GM19239 (cell line): ENCODE data around the gene DCLK1.

Experiments used
- DNase-seq: peaks from one replicate; pipeline ENCODE4 v3.0.0; 2011; ENCODE audit warnings: low spot score; ENCODE audit not compliant: insufficient read length
- FAIRE-seq: peaks from 2 replicates; lab custom pipeline; 2011; peaks lifted over from hg19 to GRCh38; lab: Jason Lieb, UNC

DCLK1 gene

DNA sequence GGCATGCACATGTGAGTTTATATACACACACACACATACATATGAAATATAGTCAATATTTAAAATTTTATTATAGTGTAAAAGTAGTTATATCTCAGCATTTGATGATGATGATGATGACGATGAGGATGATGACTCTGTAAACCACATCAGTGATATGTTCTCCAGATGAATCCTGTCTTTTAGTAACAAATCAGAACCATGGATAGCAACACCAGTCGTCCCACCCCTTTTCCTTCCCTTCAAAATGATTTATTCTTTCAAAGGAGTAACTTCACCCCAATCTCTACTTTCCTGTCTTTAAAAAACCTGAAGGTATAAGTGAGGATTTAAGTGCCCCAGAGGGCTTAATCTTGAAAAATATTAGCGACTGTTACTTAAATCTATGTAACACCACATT lies 74.1 kb downstream of the DCLK1 start:
- FAIRE-seq (no peak), DNase-seq (no peak)

DNA sequence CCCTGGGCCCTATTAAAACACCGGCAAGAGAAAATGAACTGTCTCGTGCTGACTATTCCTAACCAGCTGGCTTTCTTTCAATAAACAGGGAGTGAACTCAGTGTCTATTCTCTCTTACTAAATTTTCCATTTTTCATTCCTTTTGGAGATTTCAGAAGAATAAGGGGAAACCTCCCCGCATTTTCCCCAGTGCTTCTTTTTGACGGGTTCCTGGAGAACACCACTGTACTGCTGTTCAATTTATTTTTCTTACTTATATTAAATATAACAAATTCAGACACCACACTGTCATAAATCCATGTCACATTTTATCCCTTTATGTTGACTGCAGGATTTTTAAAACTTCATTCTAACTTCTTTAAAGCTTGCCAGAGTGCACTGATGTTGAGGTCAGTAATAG lies 75.8 kb downstream of the DCLK1 start:
- FAIRE-seq, result no peak
- no peak for DNase-seq

DNA sequence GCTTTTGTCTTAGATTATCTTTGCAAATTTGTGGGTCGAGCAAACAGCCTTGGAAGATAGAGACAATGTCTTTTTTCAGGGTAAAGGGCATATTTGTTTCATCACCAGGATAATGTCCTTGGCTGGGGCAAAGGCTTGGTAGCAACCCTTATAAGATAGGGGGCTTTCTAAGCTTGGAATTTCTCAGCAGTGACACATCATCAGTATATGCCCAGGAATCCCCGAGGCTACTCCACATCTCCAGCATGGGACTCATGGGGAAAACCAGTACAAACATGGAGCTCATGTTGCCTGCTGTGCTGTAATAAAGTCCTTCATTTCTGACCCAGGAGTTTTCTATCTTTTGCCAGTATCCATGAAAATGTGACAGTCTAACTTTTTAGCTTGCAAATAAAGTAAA lies 77.1 kb downstream of the DCLK1 start:
- no peak for FAIRE-seq
- no peak for DNase-seq

DNA sequence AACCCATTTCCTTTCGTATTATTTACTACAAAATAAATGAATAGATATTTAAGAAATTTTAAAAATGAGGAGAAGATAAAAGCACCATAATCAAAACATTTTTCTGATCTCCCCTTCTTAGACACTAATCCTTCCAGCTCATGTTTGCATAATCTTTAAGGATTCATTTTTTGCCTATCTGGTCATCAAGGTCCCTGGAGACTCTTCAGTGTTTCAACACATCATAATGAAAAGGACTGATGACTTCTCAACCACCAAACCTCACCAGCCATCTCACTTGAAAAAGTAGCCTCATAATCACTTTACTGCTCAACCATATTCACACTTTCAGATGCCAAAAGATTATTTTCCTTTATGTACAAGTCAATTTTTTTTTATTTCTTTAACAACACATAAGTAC lies 80.1 kb downstream of the DCLK1 start:
- DNase-seq, result no peak
- FAIRE-seq, result no peak

DNA sequence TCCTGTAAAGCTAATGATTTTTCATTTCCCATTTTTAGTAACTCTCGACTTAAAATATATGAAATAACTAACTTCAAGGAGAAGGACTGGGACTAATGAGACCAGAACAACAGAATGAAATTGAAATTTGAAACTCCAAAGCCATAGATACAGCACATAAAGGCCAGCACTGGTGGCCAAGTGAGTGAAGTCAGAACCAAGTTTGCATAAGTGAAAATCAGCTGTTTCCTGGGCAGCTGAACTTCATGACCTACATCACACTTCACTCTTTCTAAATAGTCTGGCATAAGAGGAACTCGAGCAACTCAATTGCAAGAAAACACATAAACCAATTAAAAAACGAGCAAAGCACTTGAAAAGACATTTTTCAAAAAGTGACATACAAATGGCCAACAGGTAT lies 84.5 kb downstream of the DCLK1 start:
- DNase-seq (no peak), FAIRE-seq (no peak)

DNA sequence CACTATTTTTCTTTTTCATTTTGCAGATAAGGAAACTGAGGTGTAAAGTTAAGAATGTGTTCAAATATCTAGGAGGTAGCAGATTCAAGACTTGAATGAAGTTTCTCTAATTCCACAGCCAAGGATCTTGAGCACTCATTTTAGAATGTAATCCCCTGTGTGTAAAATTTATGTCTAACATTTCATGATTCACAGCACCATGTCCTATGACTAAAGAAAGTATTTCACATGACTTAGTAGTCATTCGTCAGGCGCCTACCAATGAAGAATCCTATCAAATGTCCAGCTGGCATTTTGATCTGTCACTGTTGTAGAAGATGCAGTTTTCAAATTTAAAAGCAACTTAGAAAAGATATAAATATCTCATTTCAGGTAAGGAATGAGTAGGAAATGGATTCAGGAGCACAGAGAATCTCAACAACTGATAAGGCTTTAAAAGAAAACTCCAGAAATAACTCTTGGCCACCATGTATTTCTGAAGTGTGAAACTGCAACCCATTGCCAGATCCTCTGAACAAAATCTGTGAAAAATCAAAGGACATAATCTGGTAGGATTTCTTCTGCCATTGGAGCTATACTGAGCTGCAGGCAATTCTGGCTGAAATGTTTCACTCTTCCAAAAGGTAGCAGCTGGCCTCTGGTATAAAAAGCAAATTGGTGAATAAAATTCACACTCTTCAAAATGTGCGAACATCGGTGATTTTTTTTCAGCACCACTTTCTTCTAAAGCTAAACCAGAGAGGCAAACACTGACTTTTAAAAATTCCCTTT lies 92.2 kb downstream of the DCLK1 start:
- no peak for DNase-seq
- FAIRE-seq, result no peak

DNA sequence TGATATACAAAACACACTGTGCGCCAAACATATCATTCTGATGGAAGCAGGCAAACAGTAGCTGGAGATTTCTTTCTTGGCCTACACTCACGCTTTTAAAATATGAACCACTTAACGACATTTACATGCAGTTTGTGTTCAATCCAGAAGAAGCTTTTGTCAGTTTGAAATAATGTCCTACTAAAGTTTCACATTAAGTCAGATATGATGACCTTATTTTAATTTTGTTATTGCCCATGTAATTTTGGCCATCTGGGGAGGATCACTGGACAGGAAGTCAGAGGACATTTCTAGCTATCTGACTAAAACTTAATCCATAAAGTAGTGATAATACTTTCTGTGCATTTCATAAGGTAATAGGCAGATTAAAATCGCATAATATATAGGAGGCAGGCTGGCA lies 98.1 kb downstream of the DCLK1 start:
- DNase-seq, result no peak
- no peak for FAIRE-seq

DNA sequence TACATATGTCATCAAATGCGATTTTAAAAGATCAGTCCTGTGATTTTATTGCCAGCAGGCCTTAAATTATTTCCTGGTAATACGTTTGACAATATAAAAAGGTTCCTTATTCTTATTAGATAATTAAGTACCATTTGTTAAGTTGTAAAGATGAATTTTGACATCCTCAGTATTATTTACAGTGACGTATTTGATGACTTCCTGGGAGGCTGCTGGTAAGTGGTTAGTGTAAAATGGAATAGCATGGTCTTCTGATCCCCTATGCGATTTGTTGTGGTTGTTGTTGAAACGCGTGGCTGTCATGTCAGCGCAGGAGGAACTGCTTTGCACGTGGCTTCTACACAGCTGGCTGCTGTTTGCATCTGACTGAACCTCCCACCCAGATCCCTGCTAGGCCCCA lies 99.7 kb downstream of the DCLK1 start:
- no peak for DNase-seq
- FAIRE-seq, result no peak

DNA sequence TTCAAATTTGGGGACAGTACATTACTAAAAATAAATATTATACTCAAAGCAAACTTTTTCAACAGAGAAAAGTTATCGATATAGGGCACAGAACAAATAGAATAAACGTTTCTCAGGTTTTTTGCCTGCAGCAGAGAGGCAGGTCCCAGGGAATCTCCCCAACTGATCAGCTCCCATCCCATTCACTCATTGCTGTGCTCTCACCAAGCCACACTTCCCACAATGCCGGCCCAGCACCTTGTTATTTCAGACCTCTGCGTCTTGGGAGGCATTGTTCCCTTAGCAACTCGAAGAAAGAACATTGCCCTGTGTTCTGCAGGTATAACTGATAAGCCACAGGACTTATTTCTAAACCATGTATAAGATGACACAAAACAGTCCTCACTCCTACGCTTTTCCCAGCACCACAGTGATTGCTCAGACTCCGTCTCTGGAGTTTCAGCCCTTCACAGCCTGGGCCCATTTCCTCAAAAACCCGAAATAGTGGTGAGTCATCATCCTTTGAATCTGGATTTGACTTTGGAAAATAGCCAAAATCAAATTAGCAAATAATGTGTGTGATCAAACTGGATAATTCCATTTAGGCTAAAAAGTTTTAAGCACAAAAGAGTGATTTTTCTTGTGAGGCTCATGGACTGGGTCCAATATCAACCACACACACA lies 100.4 kb downstream of the DCLK1 start:
- DNase-seq, result no peak
- no peak for FAIRE-seq

DNA sequence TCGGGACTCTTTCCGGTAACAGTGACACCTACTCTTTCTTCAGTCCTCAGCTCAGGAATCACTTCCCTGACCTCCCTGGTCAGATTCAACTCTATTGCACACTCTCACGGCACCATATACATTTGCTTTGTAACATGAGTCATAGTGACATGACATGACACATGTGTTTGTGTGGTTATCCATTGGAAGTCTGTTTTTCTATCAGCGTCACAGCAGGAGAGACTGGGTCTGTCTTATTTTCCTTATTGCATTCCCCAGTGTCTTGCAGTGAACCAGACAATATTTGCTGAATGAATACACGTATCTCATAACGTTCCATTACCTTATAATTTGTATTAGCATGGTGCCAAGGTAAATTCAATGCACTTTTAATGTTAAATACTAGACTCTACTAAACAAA lies 102.0 kb downstream of the DCLK1 start:
- no peak for DNase-seq
- FAIRE-seq, result no peak

DNA sequence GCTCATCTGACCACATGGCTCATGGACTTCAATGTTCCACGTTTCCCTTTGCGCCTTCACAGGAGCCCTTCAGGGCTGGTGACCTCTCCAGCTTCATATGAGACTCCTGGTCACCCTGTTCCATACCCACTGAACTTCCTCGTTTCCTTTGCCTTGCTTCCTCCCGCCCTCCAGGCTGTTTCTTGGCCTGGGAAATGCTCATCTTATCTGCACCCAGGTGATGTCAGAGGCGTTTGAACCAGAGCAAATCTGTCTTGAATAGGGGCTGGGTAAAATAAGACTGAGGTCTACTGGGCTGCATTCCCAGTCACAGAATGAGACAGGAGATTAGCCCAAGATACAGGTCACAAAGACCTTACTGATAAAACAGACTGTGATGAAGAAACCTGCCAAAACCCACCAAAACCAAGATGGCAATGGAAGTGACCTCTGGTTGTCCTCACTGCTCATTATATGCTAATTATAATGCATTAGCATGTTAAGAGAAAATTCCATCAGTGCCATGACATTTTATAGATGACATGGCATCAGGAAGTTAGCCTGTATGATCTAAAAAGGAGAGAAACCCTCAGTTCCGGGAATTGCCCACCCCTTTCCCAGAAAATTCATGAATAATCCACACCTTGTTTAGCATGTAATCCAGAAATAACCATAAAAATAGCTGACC lies 102.7 kb downstream of the DCLK1 start:
- FAIRE-seq (no peak), DNase-seq (no peak)

DNA sequence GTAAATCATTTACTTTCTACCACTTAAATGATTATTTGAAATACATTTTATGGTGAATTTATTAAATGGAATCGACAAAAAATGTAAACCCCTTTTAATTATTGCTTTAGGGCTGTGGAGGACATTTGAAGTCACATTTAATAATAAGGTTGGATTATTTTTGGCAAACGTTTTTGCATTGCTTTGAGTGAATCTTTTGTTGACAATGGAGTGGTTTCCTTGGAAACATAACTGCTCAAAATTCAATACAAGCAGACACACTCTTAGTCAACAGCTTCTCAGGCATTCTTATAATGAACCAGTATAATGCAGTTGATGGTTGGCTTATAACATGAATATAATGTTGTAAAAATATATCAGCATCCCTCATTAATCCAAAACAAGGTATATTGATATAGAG lies 104.7 kb downstream of the DCLK1 start:
- DNase-seq (no peak), FAIRE-seq (no peak)

DNA sequence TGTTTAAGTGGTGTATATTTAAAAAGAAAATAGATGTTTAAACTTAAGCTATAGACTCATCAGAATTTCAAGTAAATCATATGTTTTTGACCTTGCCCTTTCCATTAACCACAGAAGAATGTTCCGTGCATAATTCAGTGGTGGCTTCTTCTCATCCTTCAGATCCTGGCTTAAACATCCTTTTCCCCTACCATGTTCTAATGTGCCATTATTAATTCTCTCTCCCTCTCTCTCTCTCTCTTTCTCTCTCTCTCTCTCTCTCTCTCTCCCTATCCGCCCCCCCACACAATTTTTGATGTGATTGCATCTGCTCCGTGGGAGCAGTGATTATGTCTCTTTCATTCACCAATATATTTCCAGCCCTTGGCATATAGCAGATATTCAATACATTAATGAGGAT lies 116.4 kb downstream of the DCLK1 start:
- FAIRE-seq (no peak), DNase-seq (no peak)

DNA sequence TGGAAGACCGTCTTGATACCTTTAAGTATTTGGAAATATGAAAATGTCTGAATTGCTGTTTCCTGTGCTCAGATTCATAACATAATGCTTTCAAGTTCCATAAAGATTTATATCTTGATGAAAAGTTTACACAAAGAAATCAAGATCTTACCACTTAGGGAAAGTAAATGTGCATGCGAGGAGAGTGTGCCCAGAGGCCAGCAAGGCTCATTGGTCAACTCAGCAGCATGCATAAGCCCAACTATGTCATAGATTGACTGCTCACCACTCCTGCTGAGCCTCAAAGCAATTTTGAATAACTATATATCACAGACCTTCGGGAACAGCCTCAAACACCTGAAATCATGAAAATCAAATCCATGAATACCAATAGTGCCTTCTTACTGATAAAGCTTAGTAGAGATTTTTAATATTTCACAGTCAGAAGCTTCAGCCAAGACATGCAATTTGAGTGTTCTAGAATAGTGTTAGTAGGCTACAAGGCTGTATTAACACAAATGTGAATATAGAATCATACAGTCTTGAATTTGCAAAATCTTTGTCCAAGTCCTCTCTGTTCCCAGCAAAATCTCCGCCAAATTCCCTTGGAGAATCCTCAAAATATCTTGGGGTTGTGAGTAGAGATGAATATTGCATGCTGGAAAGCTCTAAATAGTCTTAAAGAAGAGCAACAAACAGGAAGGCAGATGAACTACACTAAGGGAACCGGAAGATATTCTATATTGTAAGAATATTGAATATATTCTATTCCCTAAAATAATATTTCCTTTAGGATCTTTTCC lies 124.1 kb downstream of the DCLK1 start:
- DNase-seq (no peak), FAIRE-seq (no peak)

DNA sequence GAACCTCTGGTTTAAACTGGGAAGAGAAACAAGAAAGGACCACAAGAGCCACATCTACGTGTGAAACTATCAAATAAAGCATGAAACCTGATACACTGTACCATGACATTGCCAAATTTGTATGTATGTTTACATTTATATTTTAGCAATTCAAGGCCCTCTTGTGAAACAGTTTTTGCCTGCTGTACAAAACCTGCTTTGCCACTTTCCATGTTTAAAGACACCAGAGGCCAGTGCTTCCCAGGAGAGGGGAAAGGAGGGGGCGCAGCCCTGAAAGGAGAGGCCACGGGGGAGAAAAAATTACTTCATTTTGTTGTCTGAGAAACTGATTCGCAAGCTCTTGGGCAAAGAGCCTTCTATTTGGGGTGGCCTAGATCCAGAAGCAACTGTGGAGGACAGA lies 124.8 kb downstream of the DCLK1 start:
- FAIRE-seq, result no peak
- no peak for DNase-seq

DNA sequence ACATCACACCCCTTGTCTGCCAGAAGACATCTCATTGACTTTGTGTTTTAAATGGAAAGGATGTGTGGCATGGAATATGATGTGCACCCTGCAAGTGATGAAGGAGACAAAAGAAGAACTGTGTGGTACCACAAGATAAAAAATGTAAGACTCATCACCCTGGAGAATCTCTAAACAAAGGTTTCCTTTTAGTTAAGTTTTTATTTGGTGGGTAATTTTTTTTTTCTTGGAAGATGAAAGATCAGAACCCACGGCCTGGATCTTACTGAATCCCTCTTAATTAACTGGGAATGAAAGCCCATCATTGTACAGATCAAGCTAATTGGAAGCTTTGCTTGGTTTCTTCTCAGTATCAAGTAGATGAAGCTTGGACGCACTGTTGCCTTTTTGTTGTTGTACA lies 129.6 kb downstream of the DCLK1 start:
- no peak for FAIRE-seq
- DNase-seq, result no peak

DNA sequence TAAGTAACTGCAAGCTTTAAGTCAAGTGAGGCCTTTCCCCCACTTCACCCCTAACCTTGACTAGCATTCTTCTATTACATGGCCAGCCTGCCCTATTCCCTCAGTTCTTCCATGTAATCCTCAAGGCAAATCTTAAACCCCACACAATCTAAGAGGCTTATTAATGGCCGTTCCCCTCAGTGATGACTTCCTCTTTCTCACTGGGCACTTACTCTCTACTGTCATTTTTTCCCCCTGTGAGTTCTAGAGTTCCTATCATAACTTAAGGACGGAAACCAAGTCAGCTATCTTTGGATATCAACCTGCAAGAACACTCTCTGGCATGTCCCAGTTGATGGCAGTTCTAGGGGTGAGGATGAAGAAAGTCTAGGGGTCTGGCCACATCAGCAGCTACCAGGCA lies 131.2 kb downstream of the DCLK1 start:
- DNase-seq, result no peak
- FAIRE-seq, result no peak

DNA sequence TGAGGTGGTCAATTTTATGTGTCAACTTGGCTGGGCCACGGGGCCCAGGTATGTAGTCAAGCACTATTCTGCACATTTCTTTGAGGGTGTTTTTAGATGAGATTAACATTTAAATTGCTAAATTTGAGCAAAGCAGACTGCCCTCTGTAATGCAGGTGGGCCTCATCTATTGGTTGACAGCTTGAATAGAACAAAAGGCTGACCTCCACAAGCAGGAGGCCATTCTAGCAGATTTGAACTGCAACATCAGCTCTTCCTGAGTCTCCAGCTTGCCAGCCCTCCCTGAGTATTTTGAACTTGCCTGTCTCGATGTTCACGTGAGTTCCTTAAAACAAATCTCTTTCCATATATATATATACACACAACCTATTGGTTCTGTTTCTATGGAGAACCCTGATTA lies 134.8 kb downstream of the DCLK1 start:
- DNase-seq (no peak), FAIRE-seq (no peak)

DNA sequence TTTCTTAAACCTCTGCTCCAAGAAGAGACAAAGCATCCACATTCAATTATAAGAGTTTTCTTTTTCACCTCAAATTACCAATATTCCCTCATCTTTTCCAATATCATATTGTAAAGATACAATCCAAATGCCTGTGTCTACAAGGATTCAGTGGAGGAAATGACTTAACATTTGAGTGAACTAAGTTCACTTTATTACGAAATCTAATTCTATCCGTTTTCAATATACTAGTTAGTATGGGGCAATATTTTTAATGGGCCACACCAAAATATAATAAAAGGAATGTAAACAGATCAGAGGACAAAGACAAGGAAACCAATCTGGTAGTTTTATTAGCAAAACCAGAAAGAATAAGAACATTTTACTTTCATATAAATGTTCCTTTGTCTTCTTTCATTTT lies 136.0 kb downstream of the DCLK1 start:
- no peak for FAIRE-seq

DNA sequence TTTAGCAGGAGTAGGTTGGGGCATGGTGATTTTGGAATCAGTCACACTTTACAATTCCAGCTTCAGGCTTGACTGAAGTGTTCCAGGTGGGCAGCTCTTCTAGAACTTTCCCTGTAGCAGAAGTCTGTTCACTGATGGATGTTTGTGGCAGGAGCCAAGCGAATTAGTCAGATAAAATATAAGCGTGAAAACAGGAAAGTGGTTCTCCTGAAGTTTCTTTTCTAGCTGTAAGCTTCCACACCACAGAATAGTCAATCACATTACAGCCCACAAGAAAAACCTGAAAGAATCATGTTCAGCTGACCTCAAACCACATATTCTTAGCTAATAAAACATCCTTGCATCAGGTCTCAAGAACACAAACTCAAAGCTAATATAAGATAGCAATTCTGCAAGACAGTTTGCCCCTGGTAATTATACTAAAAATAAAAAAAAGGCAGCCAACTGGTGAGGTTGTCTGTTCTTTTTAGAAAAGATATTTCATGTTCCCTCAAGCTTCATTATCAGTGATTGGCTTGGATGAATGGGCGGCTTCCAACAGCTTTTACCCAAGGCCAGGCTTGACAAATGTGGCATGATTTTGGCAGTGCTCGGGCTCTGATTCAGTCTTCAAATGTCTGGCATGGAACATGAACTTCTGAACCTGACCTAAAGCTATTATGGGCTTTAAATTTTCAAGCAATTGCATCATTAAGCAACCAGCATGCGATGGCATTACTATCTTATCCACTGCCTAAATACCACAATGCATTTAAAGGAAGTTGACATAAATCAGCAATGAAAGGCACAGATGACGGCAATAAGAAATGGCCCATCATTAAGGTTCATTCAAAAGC lies 136.8 kb downstream of the DCLK1 start:
- FAIRE-seq, result no peak
- DNase-seq, result no peak

More for the DNA sequence above, 136.0 kb downstream of the DCLK1 start:
- DNase-seq, result no peak
